Stimulated activated CD4-positive, alpha-beta T cell treated with anti-CD3 and anti-CD28 coated beads, Interleukin-12 subunit alpha, Interleukin-12 subunit beta, amount 100 ng/mL, for 4 hours (primary cell): ENCODE results near the gene SNX17.
A peak's percentile ranks its signal among the peaks of the same experiment; 100 is the strongest.
"Not testable (repeated sequence)": the region's sequence is repeated elsewhere in the genome, so short reads cannot be mapped to it uniquely, and the experiment has no call there.

ENCODE experiments used
- DNase-seq: peaks from one replicate; pipeline ENCODE4 v3.0.0-alpha.2; 2020

Gene SNX17

DNA sequence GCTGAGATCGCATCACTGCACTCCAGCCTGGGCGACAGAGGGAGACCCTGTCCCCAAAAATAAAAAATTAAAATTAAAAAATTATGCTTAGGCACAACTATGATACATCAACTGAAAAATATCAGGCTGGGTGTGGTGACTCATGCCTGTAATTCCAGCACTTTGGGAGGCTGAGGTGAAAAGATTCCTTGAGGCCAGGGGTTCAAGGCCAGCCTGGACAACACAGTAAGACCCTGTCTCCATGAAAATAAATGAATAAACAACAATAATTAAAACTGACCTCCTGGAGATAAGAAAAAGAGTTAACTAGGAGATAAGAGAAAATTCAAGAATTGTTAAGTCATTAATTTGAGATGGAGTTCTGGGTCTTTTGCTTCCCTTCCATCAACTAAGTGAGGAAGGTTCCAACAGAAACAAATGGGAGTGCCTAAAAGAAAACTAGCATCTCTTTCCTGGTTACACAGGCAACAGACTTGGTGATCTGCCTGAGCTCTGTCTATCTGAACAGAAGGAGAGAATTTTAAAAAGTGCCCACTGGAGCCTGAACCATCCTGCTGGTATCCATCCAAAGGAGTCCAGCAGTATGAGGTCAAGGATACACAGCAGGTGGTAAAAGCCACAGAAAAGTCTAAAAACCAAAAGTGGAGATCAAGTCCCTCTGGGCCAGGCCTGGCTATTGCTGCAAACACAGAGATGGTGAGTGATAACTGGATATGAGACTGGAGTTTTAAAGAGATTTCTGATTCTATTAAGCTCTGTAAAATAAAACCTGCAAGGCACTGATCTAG, 30.1 kb downstream of the SNX17 start:
- no peak for DNase-seq

DNA sequence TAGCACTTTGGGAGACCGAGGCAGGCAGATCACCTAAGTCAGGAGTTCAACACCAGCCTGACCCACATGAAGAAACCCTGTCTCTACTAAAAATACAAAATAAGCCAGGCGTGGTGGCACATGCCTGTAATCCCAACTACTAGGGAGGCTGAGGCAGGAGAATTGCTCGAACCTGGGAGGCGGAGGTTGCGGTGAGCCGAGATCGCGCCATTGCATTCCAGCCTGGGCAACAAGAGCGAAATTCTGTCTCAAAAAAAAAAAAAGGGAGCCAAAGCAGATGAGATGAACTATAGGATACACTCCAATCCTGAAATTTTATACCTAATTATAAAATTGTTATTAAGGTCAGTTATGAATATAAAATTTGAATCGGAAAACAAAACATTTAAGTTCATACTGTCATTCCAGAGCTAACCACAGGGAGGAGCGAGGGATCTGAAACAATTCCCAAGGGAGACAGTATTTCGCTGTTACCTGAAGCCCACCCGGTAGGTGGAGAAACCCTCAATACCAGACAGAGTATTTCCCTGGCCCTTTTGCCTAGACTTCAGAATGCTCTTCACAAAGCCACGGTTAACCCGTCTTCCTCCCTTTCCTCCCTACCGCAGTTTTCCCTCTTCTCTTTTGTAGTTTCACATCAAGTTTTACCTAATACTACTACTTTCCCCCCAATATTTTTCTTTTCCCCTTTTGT, 37.5 kb downstream of the SNX17 start:
- DNase-seq = no peak

- DNase-seq = peak; percentile 21
These were observed 38.3 kb downstream of the SNX17 start for GRCh38 chr2:27408601-27409320.

GRCh38 chr2:27409321-27410073, 39.1 kb downstream of the SNX17 start, which contains the start of gene PPM1G:
Gene PPM1G (minus strand): TSS chr2:27409591. CDS start chr2:27409422, 169 bp downstream.
- DNase-seq = peak; percentile 97

GRCh38 chr2:27412419-27413152, 42.2 kb downstream of the SNX17 start:
- DNase-seq = no peak

DNA sequence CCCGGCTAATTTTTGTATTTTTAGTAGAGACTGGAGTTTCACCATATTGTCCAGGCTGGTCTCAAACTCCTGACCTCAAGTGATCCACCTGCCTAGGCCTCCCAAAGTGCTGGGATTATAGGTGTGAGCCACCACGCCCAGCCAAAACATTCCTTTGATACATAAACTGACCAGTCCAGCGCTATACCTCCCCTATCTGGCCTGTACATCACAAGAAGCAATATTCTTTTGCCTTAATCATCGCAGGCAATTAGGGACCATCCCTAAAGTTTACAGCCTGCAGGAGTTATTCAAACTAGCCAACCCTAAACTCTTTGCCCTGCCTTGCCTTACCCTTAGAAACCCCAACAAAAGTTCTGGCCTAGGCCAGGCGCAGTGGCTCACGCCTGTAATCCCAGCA, 45.7 kb downstream of the SNX17 start:
- DNase-seq = no peak

GRCh38 chr2:27420996-27421395, 50.6 kb downstream of the SNX17 start:
- no peak for DNase-seq

DNA sequence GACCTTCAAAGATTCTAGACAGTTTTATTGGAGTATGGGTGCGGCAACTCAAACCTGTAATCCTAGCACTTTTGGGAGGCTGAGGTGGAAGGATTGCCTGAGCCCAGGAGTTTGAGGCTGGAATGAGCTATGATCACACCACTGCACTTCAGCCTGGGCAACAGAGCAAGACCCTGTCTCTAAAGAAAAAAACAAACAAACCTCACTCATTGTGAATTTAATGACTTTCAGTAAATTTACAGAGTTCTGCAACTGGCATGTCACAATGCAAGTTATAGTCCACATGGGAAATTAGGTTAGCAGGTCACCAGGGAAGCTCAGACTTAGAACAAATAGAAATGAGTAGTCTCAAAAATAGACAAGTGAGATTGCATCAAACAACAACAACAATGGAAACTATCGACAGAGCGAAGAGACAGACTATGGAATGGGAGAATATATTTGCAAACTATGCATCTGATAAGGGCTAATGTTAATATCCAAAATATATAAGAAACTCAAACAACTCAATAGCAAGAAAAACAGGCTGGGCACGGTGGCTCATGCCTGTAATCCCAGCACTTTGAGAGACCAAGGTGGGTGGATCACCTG, 51.3 kb downstream of the SNX17 start:
- no peak for DNase-seq

- DNase-seq = no peak
These were observed 52.5 kb downstream of the SNX17 start for GRCh38 chr2:27422958-27423357.

GRCh38 chr2:27425039-27425438, 54.6 kb downstream of the SNX17 start:
- DNase-seq = not testable (repeated sequence)
